Trophoblast cell (in vitro differentiated cells and primary cell): Measurements from ENCODE around the gene PAIP2.
A peak's percentile ranks its signal among the peaks of the same experiment; 100 is the strongest.
"Not testable (repeated sequence)": the region's sequence is repeated elsewhere in the genome, so short reads cannot be mapped to it uniquely, and the experiment has no call there.

Experiments used
- DNase-seq, 2 donors: peaks; one replicate each; pipeline ENCODE4 v3.0.0-alpha.2; 2016
- H2AFZ ChIP-seq: 2 replicates; pipeline ENCODE4 v1.6.1; 2013; ENCODE audit warnings: low read length, moderate library complexity, mild to moderate bottlenecking; ENCODE audit not compliant: insufficient read depth, poor library complexity
- H2AK5ac ChIP-seq: 2 replicates; pipeline ENCODE4 v1.6.1; 2013; ENCODE audit warnings: mild to moderate bottlenecking, low read length
- H2BK120ac ChIP-seq: 2 replicates; pipeline ENCODE4 v1.6.1; 2013; ENCODE audit warnings: low read length, mild to moderate bottlenecking, moderate library complexity; ENCODE audit not compliant: insufficient read depth, poor library complexity
- H2BK12ac ChIP-seq: 2 replicates; pipeline ENCODE4 v1.6.1; 2013; ENCODE audit warnings: mild to moderate bottlenecking, low read length, moderate library complexity
- H2BK5ac ChIP-seq: 2 replicates; pipeline ENCODE4 v1.6.1; 2013; ENCODE audit warnings: low read length, low read depth, moderate library complexity, mild to moderate bottlenecking; ENCODE audit not compliant: poor library complexity
- H3K14ac ChIP-seq: 2 replicates; pipeline ENCODE4 v1.6.1; 2013; ENCODE audit warnings: mild to moderate bottlenecking, low read length
- H3K18ac ChIP-seq: 2 replicates; pipeline ENCODE4 v1.6.1; 2013; ENCODE audit warnings: mild to moderate bottlenecking, low read length
- H3K23ac ChIP-seq: 2 replicates; pipeline ENCODE4 v1.6.1; 2013; ENCODE audit warnings: low read length
- H3K27ac ChIP-seq: 2 replicates; pipeline ENCODE4 v1.5.1; 2013; ENCODE audit warnings: low read depth, mild to moderate bottlenecking, inconsistent platforms, low read length, moderate library complexity
- H3K27me3 ChIP-seq: 2 replicates; pipeline ENCODE4 v1.6.1; 2013; ENCODE audit warnings: inconsistent platforms, mild to moderate bottlenecking, low read length, moderate library complexity; ENCODE audit not compliant: insufficient read depth
- H3K36me3 ChIP-seq, 2 experiments: 1 replicate in 1 of 2; 2 replicates in 1 of 2; pipeline ENCODE4 v1.6.1; 2013; ENCODE audit warnings: low read length in 2 of 2, mild to moderate bottlenecking in 2 of 2, moderate library complexity in 1 of 2; ENCODE audit not compliant: insufficient read depth in 2 of 2, control insufficient read depth in 1 of 2
- H3K4ac ChIP-seq: 2 replicates; pipeline ENCODE4 v1.6.1; 2013; ENCODE audit warnings: low read depth, mild to moderate bottlenecking, low read length, moderate library complexity
- H3K4me1 ChIP-seq, 2 experiments: 1 replicate in 1 of 2; 2 replicates in 1 of 2; pipeline ENCODE4 v1.6.1; 2013; ENCODE audit warnings: low read length in 2 of 2, mild to moderate bottlenecking in 2 of 2, moderate library complexity in 1 of 2; ENCODE audit not compliant: insufficient read depth in 2 of 2, control insufficient read depth in 1 of 2
- H3K4me2 ChIP-seq: 2 replicates; pipeline ENCODE4 v1.6.1; 2013; ENCODE audit warnings: inconsistent platforms, mild to moderate bottlenecking, low read length, moderate library complexity
- H3K4me3 ChIP-seq: 2 replicates; pipeline ENCODE4 v1.5.1; 2013; ENCODE audit warnings: mild to moderate bottlenecking, low read depth, low read length, inconsistent platforms
- H3K79me1 ChIP-seq: one replicate; pipeline ENCODE4 v1.6.1; 2013; ENCODE audit warnings: low read length
- H3K79me2 ChIP-seq: 2 replicates; pipeline ENCODE4 v1.6.1; 2013; ENCODE audit warnings: low read length, mild to moderate bottlenecking; ENCODE audit not compliant: control insufficient read depth, insufficient read depth, poor library complexity
- H3K9ac ChIP-seq: 2 replicates; pipeline ENCODE4 v1.6.1; 2013; ENCODE audit warnings: mild to moderate bottlenecking, low read length
- H3K9me3 ChIP-seq: 2 replicates; pipeline ENCODE4 v1.6.1; 2013; ENCODE audit warnings: low read depth, mild to moderate bottlenecking, control low read depth, inconsistent platforms, low read length; ENCODE audit not compliant: insufficient read depth
- H4K12ac ChIP-seq: 2 replicates; pipeline ENCODE4 v1.6.1; 2013; ENCODE audit warnings: low read depth, mild to moderate bottlenecking, low read length, moderate library complexity
- H4K8ac ChIP-seq: 2 replicates; pipeline ENCODE4 v1.6.1; 2013; ENCODE audit warnings: low read depth, mild to moderate bottlenecking, low read length, moderate library complexity
- H4K91ac ChIP-seq: one replicate; pipeline ENCODE4 v1.6.1; 2013; ENCODE audit warnings: low read depth, mild to moderate bottlenecking, low read length, moderate library complexity
- whole genome bisulfite sequencing: extraction: QIAGEN DNeasy Blood & Tissue Kit; methylation state at CpG from one replicate; pipeline ENCODE4 v1.1.7; 2013; ENCODE audit warnings: missing lambda C conversion rate; ENCODE audit not compliant: insufficient read length, insufficient coverage; ENCODE audit errors: extremely low coverage; 5-methylcytosine and 5-hydroxymethylcytosine counted together

The PAIP2 gene

GRCh38 chr5:139384591-139385051 is 43.0 kb downstream of the PAIP2 start:
- Histone ChIP-seq H3K18ac (no peak overlapping the region), H2BK5ac (no peak overlapping the region), H3K4me2 (no peak overlapping the region), H4K12ac (no peak overlapping the region), H3K27me3 (no peaks in the 10 kb centered on the region), H3K9me3 (no peaks in the 10 kb centered on the region), H3K36me3 (no peaks in the 10 kb centered on the region), H2BK120ac (peak overlapping the region; percentile 54), H3K79me2 (no peaks in the 10 kb centered on the region), H3K14ac (no peak overlapping the region), H2BK12ac (no peak overlapping the region), H2AK5ac (no peak overlapping the region), H3K23ac (no peak overlapping the region), H4K91ac (peak overlapping the region; percentile 59), H3K9ac (no peak overlapping the region), H3K4me3 (no peak overlapping the region), H3K79me1 (peaks cover 5% of the 10 kb centered on the region), H3K4me1 (peaks cover 5 to 17% of the 10 kb centered on the region in 2 experiments), H2AFZ (peak overlapping the region; percentile 11), H3K27ac (no peak overlapping the region), H4K8ac (no peak overlapping the region), H3K4ac (no peak overlapping the region)
- DNase-seq = no peak
- no CpG with 5 or more reads among the region's 9 CpGs for WGBS

- Histone ChIP-seq H3K9ac (no peak overlapping the region), H3K4me1 (peaks cover 5 to 17% of the 10 kb centered on the region in 2 experiments), H2BK5ac (peak overlapping the region; percentile 29), H2BK12ac (no peak overlapping the region), H3K18ac (no peak overlapping the region), H4K91ac (peak overlapping the region; percentile 59), H2BK120ac (peak overlapping the region; percentile 54), H2AK5ac (no peak overlapping the region), H3K4ac (no peak overlapping the region), H3K9me3 (no peaks in the 10 kb centered on the region), H3K79me2 (no peaks in the 10 kb centered on the region), H4K12ac (no peak overlapping the region), H2AFZ (no peak overlapping the region), H3K4me3 (no peak overlapping the region), H4K8ac (no peak overlapping the region), H3K4me2 (no peak overlapping the region), H3K27me3 (no peaks in the 10 kb centered on the region), H3K23ac (no peak overlapping the region), H3K27ac (peak overlapping the region; percentile 40), H3K79me1 (peaks cover 5% of the 10 kb centered on the region), H3K36me3 (no peaks in the 10 kb centered on the region), H3K14ac (no peak overlapping the region)
- WGBS = no CpG with 5 or more reads among the region's 8 CpGs
- DNase-seq = peak; percentile 21 to 65
These were observed 43.7 kb downstream of the PAIP2 start for GRCh38 chr5:139385061-139386049.

GRCh38 chr5:139386050-139386438 is 44.4 kb downstream of the PAIP2 start:
- no peak overlapping the region for H3K14ac ChIP-seq
- H2AFZ ChIP-seq = no peak overlapping the region
- no peak overlapping the region for H3K9ac ChIP-seq
- H4K8ac ChIP-seq = no peak overlapping the region
- no peak overlapping the region for H3K4ac ChIP-seq
- H3K27me3 ChIP-seq = no peaks in the 10 kb centered on the region
- no peaks in the 10 kb centered on the region for H3K79me2 ChIP-seq
- H3K23ac ChIP-seq = no peak overlapping the region
- H2BK5ac ChIP-seq = no peak overlapping the region
- no peak overlapping the region for H3K4me2 ChIP-seq
- H3K27ac ChIP-seq = peak overlapping the region; percentile 40
- H4K91ac ChIP-seq = no peak overlapping the region
- no CpG with 5 or more reads among the region's 5 CpGs for WGBS
- no peaks in the 10 kb centered on the region for H3K36me3 ChIP-seq
- H3K9me3 ChIP-seq = no peaks in the 10 kb centered on the region
- no peak overlapping the region for H2AK5ac ChIP-seq
- peaks cover 5% of the 10 kb centered on the region for H3K79me1 ChIP-seq
- peak in 1 of 2 donors; percentile 30 for DNase-seq
- H2BK120ac ChIP-seq = peak overlapping the region; percentile 5
- H3K4me1 ChIP-seq = peaks cover 5 to 17% of the 10 kb centered on the region in 2 experiments
- no peak overlapping the region for H4K12ac ChIP-seq
- no peak overlapping the region for H3K4me3 ChIP-seq
- no peak overlapping the region for H2BK12ac ChIP-seq
- no peak overlapping the region for H3K18ac ChIP-seq

GRCh38 chr5:139386956-139387355 is 45.3 kb downstream of the PAIP2 start:
- not testable (repeated sequence) for H3K4ac ChIP-seq, H3K79me1 ChIP-seq, H3K9me3 ChIP-seq, H4K8ac ChIP-seq, H2BK12ac ChIP-seq, H3K4me3 ChIP-seq, H3K14ac ChIP-seq, H3K23ac ChIP-seq, H4K12ac ChIP-seq, H3K79me2 ChIP-seq, DNase-seq, H3K4me2 ChIP-seq, H3K9ac ChIP-seq, H3K18ac ChIP-seq, H2AFZ ChIP-seq, H3K36me3 ChIP-seq, H3K27ac ChIP-seq, H2BK120ac ChIP-seq, H3K27me3 ChIP-seq, H2BK5ac ChIP-seq, H2AK5ac ChIP-seq
- Histone ChIP-seq H4K91ac (peak overlapping the region; percentile 49), H3K4me1 (peaks cover 8 to 18% of the 10 kb centered on the region in 2 experiments)
- no CpG with 5 or more reads among the region's 10 CpGs for WGBS
